ENCODE results near the gene PDCL2. TPM values are rescaled to one million over a fixed set of nuclear protein-coding genes. Genes with fewer than 3 reads are reported as not detected.

The PDCL2 gene
- not detected in 2 replicates for total RNA-seq

DNA sequence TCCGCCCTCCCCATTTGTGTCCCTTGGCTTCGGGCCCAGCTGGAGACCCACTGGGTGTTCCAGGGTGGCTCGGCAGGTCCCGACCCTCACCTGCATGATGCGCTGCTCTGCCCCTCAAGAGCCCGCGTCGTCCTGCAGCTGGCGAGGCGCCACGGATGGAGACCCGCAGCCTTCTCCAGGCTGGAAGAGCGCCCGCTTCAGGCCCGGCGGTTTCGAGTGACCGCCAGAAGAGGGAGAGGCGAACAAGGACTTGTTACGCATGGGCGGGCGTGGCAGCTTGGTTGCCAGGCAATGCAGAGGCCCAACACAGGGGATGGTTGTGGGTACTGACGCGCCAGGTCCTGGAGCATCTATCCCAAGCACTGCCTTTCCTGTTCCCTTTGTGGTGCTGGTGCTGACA lies at the start of gene PDCL2:
TSS of gene PDCL2 (minus strand) at position 232 of the 400 bp plus-strand sequence. CDS start at position 96, 136 bp downstream.
- H3K4me3 ChIP-seq (ENCODE audit: low read depth, low read length) = no peak within 1 kb of the TSS
- no peak for DNase-seq (ENCODE audit: low read depth)
- no peak for TF ChIP-seq CTCF (IDR thresholded peaks at IDR 0.05; ENCODE audit: insufficient read depth, low read depth, low read length)

- no peak for TF ChIP-seq CTCF (IDR thresholded peaks at IDR 0.05; ENCODE audit: insufficient read depth, low read depth, low read length)
- no peak overlapping the region for H3K4me3 ChIP-seq (ENCODE audit: low read depth, low read length)
- no peak for DNase-seq (ENCODE audit: low read depth)
Observed at GRCh38 chr4:55637272-55637820, 45.3 kb upstream of the PDCL2 start.

DNA sequence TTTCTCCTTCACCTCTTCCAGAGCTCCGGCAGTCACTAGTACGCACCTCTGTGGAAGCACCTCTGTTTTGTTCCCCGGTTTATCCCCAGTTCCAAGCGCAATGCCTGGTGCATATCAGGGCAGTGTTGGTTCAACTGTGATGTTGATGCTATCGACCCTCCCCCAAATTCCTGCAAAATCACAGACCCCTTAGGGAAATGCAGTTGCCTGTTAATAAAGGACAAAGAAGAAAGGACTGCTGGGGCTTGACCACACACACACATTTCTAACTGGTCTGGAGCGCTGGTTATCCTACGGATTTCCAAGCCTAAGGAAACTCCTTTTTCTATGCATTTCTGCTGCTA lies 44.6 kb upstream of the PDCL2 start:
- no peak for TF ChIP-seq CTCF (IDR thresholded peaks at IDR 0.05; ENCODE audit: insufficient read depth, low read depth, low read length)
- no peak overlapping the region for H3K4me3 ChIP-seq (ENCODE audit: low read depth, low read length)
- no peak for DNase-seq (ENCODE audit: low read depth)

GRCh38 chr4:55635741-55636655 lies 44.0 kb upstream of the PDCL2 start, which contains the start of gene NMU:
TSS of gene NMU (minus strand) at chr4:55636298. CDS start at chr4:55636192, 106 bp downstream.
- H3K4me3 ChIP-seq (ENCODE audit: low read depth, low read length) = peak within 1 kb of the TSS; percentile 9
- no peak for TF ChIP-seq CTCF (IDR thresholded peaks at IDR 0.05; ENCODE audit: insufficient read depth, low read depth, low read length)
- DNase-seq (ENCODE audit: low read depth) = no peak

DNA sequence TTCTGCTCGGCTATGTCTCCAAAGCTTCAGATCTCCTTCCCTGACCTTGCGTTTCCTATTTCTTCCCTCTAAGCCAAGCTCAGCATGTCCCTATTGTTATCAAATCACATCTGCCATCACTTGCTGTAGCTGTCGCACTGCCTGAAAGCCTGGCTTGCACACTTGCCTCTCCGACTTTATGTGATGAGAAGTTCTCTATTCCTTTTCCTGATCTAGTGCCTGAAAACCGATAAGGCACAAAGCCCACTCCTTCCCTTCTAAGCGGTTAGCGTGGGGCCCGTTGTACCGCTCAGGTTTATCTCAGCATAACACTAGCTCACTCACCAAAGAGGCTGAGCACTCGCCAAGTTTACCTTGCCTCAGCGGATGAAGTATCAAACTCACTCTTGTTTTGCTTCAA lies 43.2 kb upstream of the PDCL2 start:
- H3K4me3 ChIP-seq (ENCODE audit: low read depth, low read length) = no peak overlapping the region
- no peak for DNase-seq (ENCODE audit: low read depth)
- TF ChIP-seq CTCF (IDR thresholded peaks at IDR 0.05; ENCODE audit: insufficient read depth, low read depth, low read length) = no peak

GRCh38 chr4:55634417-55635128 lies 42.5 kb upstream of the PDCL2 start:
- no peak for TF ChIP-seq CTCF (IDR thresholded peaks at IDR 0.05; ENCODE audit: insufficient read depth, low read depth, low read length)
- DNase-seq (ENCODE audit: low read depth) = no peak
- no peak overlapping the region for H3K4me3 ChIP-seq (ENCODE audit: low read depth, low read length)

Data from fibroblast of villous mesenchyme (primary cell).